ENCODE measurements around the gene ZMYND11.

The ZMYND11 gene

GRCh38 chr10:135132-135600, at the start of gene ZMYND11:
Gene ZMYND11 (plus strand): TSS chr10:135455. CDS start chr10:180013, 44,558 bp downstream.
- DNase-seq (ENCODE audit: low read depth): peak; percentile 58

- no peak for DNase-seq (ENCODE audit: low read depth)
These were observed 49.2 kb upstream of the ZMYND11 start for GRCh38 chr10:86031-86430.

GRCh38 chr10:87177-88080, 47.8 kb upstream of the ZMYND11 start:
- DNase-seq (ENCODE audit: low read depth): no peak

GRCh38 chr10:88253-88652, 47.0 kb upstream of the ZMYND11 start:
- no peak for DNase-seq (ENCODE audit: low read depth)

- DNase-seq (ENCODE audit: low read depth): no peak
These were observed 46.0 kb upstream of the ZMYND11 start for GRCh38 chr10:89248-89647.

GRCh38 chr10:90161-90560, 45.1 kb upstream of the ZMYND11 start:
- no peak for DNase-seq (ENCODE audit: low read depth)

GRCh38 chr10:91313-91712, 43.9 kb upstream of the ZMYND11 start:
- DNase-seq (ENCODE audit: low read depth): no peak

- no peak for DNase-seq (ENCODE audit: low read depth)
These were observed 43.1 kb upstream of the ZMYND11 start for GRCh38 chr10:92153-92552.

- no peak for DNase-seq (ENCODE audit: low read depth)
These were observed 42.4 kb upstream of the ZMYND11 start for GRCh38 chr10:92846-93245.

- no peak for DNase-seq (ENCODE audit: low read depth)
These were observed 40.6 kb upstream of the ZMYND11 start for GRCh38 chr10:94613-95012.

GRCh38 chr10:95356-96115, 39.7 kb upstream of the ZMYND11 start:
- DNase-seq (ENCODE audit: low read depth): no peak

- no peak for DNase-seq (ENCODE audit: low read depth)
These were observed 38.8 kb upstream of the ZMYND11 start for GRCh38 chr10:96466-96865.

- no peak for DNase-seq (ENCODE audit: low read depth)
These were observed 30.8 kb upstream of the ZMYND11 start for GRCh38 chr10:104416-104815.

- no peak for DNase-seq (ENCODE audit: low read depth)
These were observed 30.2 kb upstream of the ZMYND11 start for GRCh38 chr10:104862-105565.

- DNase-seq (ENCODE audit: low read depth): no peak
These were observed 29.4 kb upstream of the ZMYND11 start for GRCh38 chr10:105806-106205.

- DNase-seq (ENCODE audit: low read depth): no peak
These were observed 28.5 kb upstream of the ZMYND11 start for GRCh38 chr10:106740-107139.

- no peak for DNase-seq (ENCODE audit: low read depth)
These were observed 23.0 kb upstream of the ZMYND11 start for GRCh38 chr10:112246-112645.

GRCh38 chr10:124874-125273, 10.4 kb upstream of the ZMYND11 start:
- no peak for DNase-seq (ENCODE audit: low read depth)

- no peak for DNase-seq (ENCODE audit: low read depth)
These were observed 7.4 kb upstream of the ZMYND11 start for GRCh38 chr10:127612-128432.

GRCh38 chr10:129810-130209, 5.4 kb upstream of the ZMYND11 start:
- no peak for DNase-seq (ENCODE audit: low read depth)

Measured in stimulated activated CD4-positive, alpha-beta T cell treated with anti-CD3 and anti-CD28 coated beads, Interleukin-2, amount 100 ng/mL, for 4 hours (primary cell).